HFF-Myc (cell line): ENCODE data around the gene FBXL17.

ENCODE experiments used
- DNase-seq: peaks from one replicate; pipeline ENCODE4 v3.0.0-alpha.2; 2011; ENCODE audit warnings: low read depth; ENCODE audit errors: extremely low read depth
- H3K4me3 ChIP-seq: replicated peaks from 2 replicates; pipeline ENCODE4 v1.5.1; 2011; ENCODE audit warnings: low read depth, mild to moderate bottlenecking, control low read depth, low read length
- CTCF ChIP-seq: IDR thresholded peaks from 2 replicates; pipeline ENCODE4 v1.5.1; 2012; ENCODE audit warnings: mild to moderate bottlenecking, low read depth, low read length, control low read depth; ENCODE audit errors: missing control alignments

The FBXL17 gene

GRCh38 chr5:108373426-108373825 is 8.5 kb downstream of the FBXL17 start:
- no peak for TF ChIP-seq CTCF
- H3K4me3 ChIP-seq: no peak overlapping the region
- no peak for DNase-seq

GRCh38 chr5:108372369-108372768 is 9.5 kb downstream of the FBXL17 start:
- no peak for DNase-seq
- TF ChIP-seq CTCF: no peak

GRCh38 chr5:108371263-108371662 is 10.6 kb downstream of the FBXL17 start:
- no peak for TF ChIP-seq CTCF
- no peak for DNase-seq

More at GRCh38 chr5:108372369-108372768, 9.5 kb downstream of the FBXL17 start:
- no peak overlapping the region for H3K4me3 ChIP-seq

GRCh38 chr5:108369167-108369566 is 12.7 kb downstream of the FBXL17 start:
- TF ChIP-seq CTCF: no peak
- no peak overlapping the region for H3K4me3 ChIP-seq
- DNase-seq: no peak

More at GRCh38 chr5:108371263-108371662, 10.6 kb downstream of the FBXL17 start:
- H3K4me3 ChIP-seq: no peak overlapping the region

GRCh38 chr5:108367679-108368334 is 14.1 kb downstream of the FBXL17 start:
- DNase-seq: no peak
- TF ChIP-seq CTCF: no peak
- H3K4me3 ChIP-seq: no peak overlapping the region

GRCh38 chr5:108366500-108366899 is 15.4 kb downstream of the FBXL17 start:
- no peak overlapping the region for H3K4me3 ChIP-seq
- no peak for TF ChIP-seq CTCF
- DNase-seq: no peak

GRCh38 chr5:108361771-108362170 is 20.1 kb downstream of the FBXL17 start:
- DNase-seq: no peak
- H3K4me3 ChIP-seq: no peak overlapping the region
- TF ChIP-seq CTCF: no peak
